HCT116 (cell line): ENCODE measurements around the gene SYT9. TPM values are rescaled to one million over a fixed set of nuclear protein-coding genes. Genes with fewer than 3 reads are reported as not detected.

Source experiments
- ATAC-seq: fragments of 200-7000 bp; cut with Tn5 transposase; 2 replicates; pipeline ENCODE4 v1.9.1; 2020; ENCODE audit warnings: mild to moderate bottlenecking, moderate library complexity
- BruUV-seq: library from RNA; stranded (reverse); fragments of 400-500 nt; replicated peaks from 2 replicates; lab custom pipeline; 2021; lab: Mats Ljungman, UMichigan
- CTCF ChIA-PET: fragments of 300-600 bp; sonication (Branson Sonifier 250); formaldehyde crosslinking; loops from one replicate; lab custom pipeline; 2021; ENCODE audit warnings: antibody characterized with exemption; lab: Charles Lee
- POLR2A ChIA-PET: fragments of 300-600, 350-600 bp; sonication (Branson Sonifier 250); formaldehyde crosslinking; loops from one replicate; lab custom pipeline; 2021; ENCODE audit warnings: antibody characterized with exemption; lab: Charles Lee
- RAD21 ChIA-PET, 2 experiments: fragments of 300-600 bp; sonication (Branson Sonifier 250); formaldehyde crosslinking; loops; one replicate each; lab custom pipeline; 2023; ENCODE audit warnings: low total read pairs in 2 of 2; ENCODE audit not compliant: uncharacterized antibody in 2 of 2, unreplicated experiment in 2 of 2, low non-redundant PET in 1 of 2; lab: Charles Lee
- DNase-seq: peaks from one replicate; pipeline ENCODE4 v3.0.0-alpha.2; 2010; ENCODE audit warnings: low read depth, low spot score
- H2AFZ ChIP-seq: fragments of 200-600 bp; shearing (Covaris generic), sonication (generic); 2 replicates; pipeline ENCODE4 v1.6.1; 2017; ENCODE audit warnings: low read depth, mixed run types, mixed read lengths, antibody characterized with exemption, low read length; ENCODE audit not compliant: poor library complexity, severe bottlenecking
- H3K27ac ChIP-seq: 2 replicates; pipeline ENCODE4 v1.5.1; 2012; ENCODE audit warnings: low read depth, low read length
- H3K27me3 ChIP-seq: fragments of 200-600 bp; sonication (generic); 2 replicates; pipeline ENCODE4 v1.6.1; 2016; ENCODE audit warnings: mixed run types, low read length, mixed read lengths; ENCODE audit not compliant: insufficient read depth
- H3K36me3 ChIP-seq, 2 experiments: fragments of 200-500 bp in 1 of 2; fragments of 200-600 bp in 1 of 2; sonication (Bioruptor generic) in 1 of 2; sonication (generic) in 1 of 2; 2 replicates each; pipeline versions ENCODE4 v1.5.1 to v1.6.1; 2014 to 2016; ENCODE audit warnings: low read length in 2 of 2, inconsistent platforms in 1 of 2, mixed read lengths in 1 of 2, mixed run types in 1 of 2; ENCODE audit not compliant: insufficient read depth in 2 of 2, control insufficient read depth in 1 of 2
- H3K4me1 ChIP-seq, 2 experiments: fragments of 200-600 bp in 1 of 2; sonication (generic) in 1 of 2; 2 replicates each; pipeline versions ENCODE4 v1.5.1 to v1.6.1; 2012 to 2017; ENCODE audit warnings: low read length in 2 of 2, inconsistent platforms in 1 of 2, mild to moderate bottlenecking in 1 of 2, mixed read lengths in 1 of 2, mixed run types in 1 of 2, moderate library complexity in 1 of 2; ENCODE audit not compliant: insufficient read depth in 2 of 2, control insufficient read depth in 1 of 2
- H3K4me2 ChIP-seq: fragments of 200-600 bp; sonication (generic); 2 replicates; pipeline ENCODE4 v1.6.1; 2017; ENCODE audit warnings: mixed run types, low read length, mixed read lengths
- H3K4me3 ChIP-seq, 2 experiments: fragments of 200-600 bp in 1 of 2; sonication (generic) in 1 of 2; replicated peaks in 1 of 2; 2 replicates each; pipeline ENCODE4 v1.5.1; 2011 to 2016; ENCODE audit warnings: low read length in 2 of 2, control low read depth in 1 of 2, low read depth in 1 of 2, mild to moderate bottlenecking in 1 of 2, mixed read lengths in 1 of 2, mixed run types in 1 of 2
- H3K79me2 ChIP-seq: fragments of 200-600 bp; sonication (generic); 2 replicates; pipeline ENCODE4 v1.6.1; 2017; ENCODE audit warnings: mild to moderate bottlenecking, mixed run types, low read length, moderate library complexity, mixed read lengths; ENCODE audit not compliant: insufficient read depth
- H3K9ac ChIP-seq: fragments of 200-600 bp; sonication (generic); 2 replicates; pipeline ENCODE4 v1.6.1; 2016; ENCODE audit warnings: low read length, mixed read lengths
- H3K9me2 ChIP-seq: fragments of 200-600 bp; sonication (generic), shearing (Covaris generic); 2 replicates; pipeline ENCODE4 v1.6.1; 2017; ENCODE audit warnings: mixed run types, mild to moderate bottlenecking, moderate library complexity; ENCODE audit not compliant: insufficient read depth
- H3K9me3 ChIP-seq, 2 experiments: fragments of 200-500 bp in 1 of 2; fragments of 200-600 bp in 1 of 2; sonication (Bioruptor generic) in 1 of 2; sonication (generic) in 1 of 2; 2 replicates each; pipeline ENCODE4 v1.6.1; 2014 to 2017; ENCODE audit warnings: low read length in 2 of 2, mixed read lengths in 2 of 2, inconsistent platforms in 1 of 2, low read depth in 1 of 2, mild to moderate bottlenecking in 1 of 2, mixed run types in 1 of 2, moderate library complexity in 1 of 2; ENCODE audit not compliant: control insufficient read depth in 1 of 2, insufficient read depth in 1 of 2
- H4K20me1 ChIP-seq: fragments of 200-600 bp; sonication (generic), shearing (Covaris generic); 2 replicates; pipeline ENCODE4 v1.6.1; 2017; ENCODE audit warnings: mixed run types, mild to moderate bottlenecking, moderate library complexity; ENCODE audit not compliant: insufficient read depth
- ATF3 ChIP-seq: IDR thresholded peaks from 2 replicates; pipeline ENCODE4 v1.6.1; 2012
- CBX3 ChIP-seq: IDR thresholded peaks from 2 replicates; pipeline ENCODE4 v1.6.1; 2012; ENCODE audit warnings: low read depth
- CEBPB ChIP-seq: IDR thresholded peaks from 2 replicates; pipeline ENCODE4 v1.6.1; 2012; ENCODE audit warnings: low read depth
- CTCF ChIP-seq, 3 experiments: fragments of 200-600 bp in 1 of 3; sonication (generic) in 1 of 3; IDR thresholded peaks in 2 of 3; conservative IDR thresholded peaks in 1 of 3; 2 replicates each; pipeline ENCODE4 v1.5.1; 2012 to 2017; ENCODE audit warnings: low read depth in 2 of 3, low read length in 2 of 3, antibody characterized with exemption in 1 of 3, borderline replicate concordance in 1 of 3, control low read depth in 1 of 3, mild to moderate bottlenecking in 1 of 3, mixed read lengths in 1 of 3, mixed run types in 1 of 3, moderate library complexity in 1 of 3; ENCODE audit not compliant: insufficient read depth in 1 of 3
- EGR1 ChIP-seq: IDR thresholded peaks from 2 replicates; pipeline ENCODE4 v1.6.1; 2012; ENCODE audit warnings: low read depth
- ELF1 ChIP-seq: IDR thresholded peaks from 2 replicates; pipeline ENCODE4 v1.6.1; 2012; ENCODE audit warnings: low read depth, borderline replicate concordance
- EZH2 ChIP-seq: fragments of 200-600 bp; sonication (generic); IDR thresholded peaks from 2 replicates; pipeline ENCODE4 v1.6.1; 2017; ENCODE audit warnings: antibody characterized with exemption, mixed run types
- EZH2phosphoT487 ChIP-seq: fragments of 200-600 bp; IDR thresholded peaks from 2 replicates; pipeline ENCODE4 v1.6.1; 2018; ENCODE audit warnings: antibody characterized with exemption, borderline replicate concordance
- FOSL1 ChIP-seq: IDR thresholded peaks from 2 replicates; pipeline ENCODE4 v1.6.1; 2012; ENCODE audit warnings: low read depth
- SRF ChIP-seq: IDR thresholded peaks from 2 replicates; pipeline ENCODE4 v1.6.1; 2012; ENCODE audit warnings: low read depth
- TCF7L2 ChIP-seq: IDR thresholded peaks from 2 replicates; pipeline ENCODE4 v1.7.0; 2011; ENCODE audit warnings: borderline replicate concordance, inconsistent platforms; ENCODE audit not compliant: insufficient read depth, insufficient read length; ENCODE audit errors: extremely low read depth
- ZBTB33 ChIP-seq: IDR thresholded peaks from 2 replicates; pipeline ENCODE4 v1.6.1; 2011; ENCODE audit warnings: mild to moderate bottlenecking, low read length, moderate library complexity; ENCODE audit not compliant: insufficient replicate concordance; ENCODE audit errors: extremely low read depth
- ZFX ChIP-seq: fragments of 450-650 bp; IDR thresholded peaks from 2 replicates; pipeline ENCODE4 v1.6.1; 2017
- ZNF274 ChIP-seq: fragments of 200-500 bp; sonication (Bioruptor generic); IDR thresholded peaks from 2 replicates; pipeline ENCODE4 v1.6.1; 2014; ENCODE audit warnings: mild to moderate bottlenecking, low read depth, low read length, inconsistent platforms
- intact Hi-C: fragments of 100-400 bp; cut with micrococcal nuclease; formaldehyde crosslinking; loops from 2 replicates; pipeline ENCODE4 v1.10.0; 2022
- total RNA-seq: library from RNA; stranded (reverse); gene quantifications from one replicate; pipeline ENCODE4 v1.2.1, GENCODE V29; 2021; ENCODE audit not compliant: unreplicated experiment

The SYT9 gene
- total RNA-seq, 1 experiment from 2014 or later: not detected

- Histone ChIP-seq H3K36me3 (no peaks in the 10 kb centered on the region), H2AFZ (no peak overlapping the region), H3K27me3 (peaks cover 63% of the 10 kb centered on the region), H3K4me2 (no peak overlapping the region), H3K9me3 (no peaks in the 10 kb centered on the region), H3K4me1 (no peaks in the 10 kb centered on the region), H3K79me2 (no peaks in the 10 kb centered on the region), H4K20me1 (no peaks in the 10 kb centered on the region), H3K27ac (no peak overlapping the region), H3K9ac (no peak overlapping the region), H3K9me2 (no peaks in the 10 kb centered on the region), H3K4me3 (no peak overlapping the region)
- ATAC-seq (no peak), DNase-seq (no peak)
- ChIA-PET POLR2A (no interaction called here), CTCF (no interaction called here), RAD21 (no interaction called here)
- BruUV-seq: no TSS peak
- no peak for TF ChIP-seq ZBTB33
- no peak for TF ChIP-seq TCF7L2
- no peak for TF ChIP-seq ATF3
- no peak for TF ChIP-seq ZNF274
- TF ChIP-seq CBX3: no peak
- TF ChIP-seq ZFX: no peak
- TF ChIP-seq CTCF (IDR thresholded peaks at IDR 0.05 in 2 of 3, conservative IDR thresholded peaks at IDR 0.05 in 1 of 3; ENCODE audit: borderline replicate concordance in 1 of 3, insufficient read depth in 1 of 3, low read depth in 2 of 3, low read length in 2 of 3): no peak
- no peak for TF ChIP-seq EZH2
- TF ChIP-seq EGR1: no peak
- TF ChIP-seq EZH2phosphoT487: no peak
- no peak for TF ChIP-seq FOSL1
- TF ChIP-seq CEBPB: no peak
- TF ChIP-seq SRF: no peak
- no peak for TF ChIP-seq ELF1
- intact Hi-C loops: no loop called here
Observed at GRCh38 chr11:7414973-7415817, 163.5 kb downstream of the SYT9 start.
